ENCODE data around the gene FOXE3. TPM values are rescaled to one million over a fixed set of nuclear protein-coding genes. Genes with fewer than 3 reads are reported as not detected.
A peak's percentile ranks its signal among the peaks of the same experiment; 100 is the strongest.

Gene FOXE3
- total and polyA plus RNA-seq, 9 of the 15 experiments (the other 6 are each of a cell fraction or from before 2014, with no cell fraction given) = not detected

DNA sequence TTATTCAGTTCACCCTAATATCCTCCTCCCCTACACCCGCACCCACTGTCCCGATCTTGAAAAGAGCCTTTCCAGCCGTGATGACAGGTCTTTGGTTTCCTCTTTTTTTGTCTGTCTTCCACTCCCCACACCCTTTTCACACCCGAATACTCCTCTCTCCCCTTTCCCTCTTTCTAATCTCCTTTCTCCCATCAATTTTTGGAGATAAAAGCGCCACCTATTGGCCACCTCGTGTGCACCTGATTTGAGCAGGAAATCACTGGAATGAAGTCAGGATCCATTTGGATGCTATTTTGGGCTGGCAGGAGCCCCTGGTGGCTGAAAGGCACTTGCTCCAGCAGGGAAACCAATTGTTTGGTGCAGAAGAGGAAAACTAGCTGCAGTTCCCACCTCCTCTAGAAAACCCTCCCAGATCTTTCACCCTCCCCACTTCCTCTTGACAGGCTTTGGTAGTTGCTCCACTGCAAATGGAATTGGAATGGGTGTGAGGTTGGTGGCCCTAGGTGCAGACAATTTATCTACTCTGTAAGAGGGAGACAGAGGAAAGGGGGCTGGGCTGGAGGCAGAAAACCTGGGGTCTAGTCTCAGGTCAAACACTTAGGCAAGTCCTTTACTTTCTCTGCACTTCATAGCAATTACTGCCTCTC, 8.4 kb downstream of the FOXE3 start (continued):
- TF ChIP-seq RBM15 (IDR thresholded peaks at IDR 0.05; ENCODE audit: insufficient read depth, low read length) (no peak), TOE1 (IDR thresholded peaks at IDR 0.05; ENCODE audit: borderline replicate concordance) (peak; percentile 56; the same call in 1 of the 2 replicates), TOE1 (CRISPR knock-in tag; IDR thresholded peaks at IDR 0.05; ENCODE audit: borderline replicate concordance, low read depth) (no peak), RBFOX2 (IDR thresholded peaks at IDR 0.05; ENCODE audit: low read depth, low read length) (no peak), KDM1A (IDR thresholded peaks at IDR 0.05) (peak; percentile 48 to 53; a peak in 2 of 4 replicates), L3MBTL2 (IDR thresholded peaks at IDR 0.05) (no peak), YBX1 (IDR thresholded peaks at IDR 0.05) (no peak), RBM14 (IDR thresholded peaks at IDR 0.05; ENCODE audit: borderline replicate concordance, insufficient read depth, low read depth, low read length) (no peak), NR3C1 (CRISPR knock-in tag; IDR thresholded peaks at IDR 0.05) (no peak), BHLHE40 (IDR thresholded peaks at IDR 0.05; ENCODE audit: low read length) (no peak), ZNF324 (CRISPR knock-in tag; IDR thresholded peaks at IDR 0.05) (no peak), ZNF57 (CRISPR knock-in tag; IDR thresholded peaks at IDR 0.05) (no peak), MCM5 (IDR thresholded peaks at IDR 0.05; ENCODE audit: low read depth) (no peak), ATF1 (CRISPR knock-in tag; IDR thresholded peaks at IDR 0.05) (no peak), ATF1 (tag; IDR thresholded peaks at IDR 0.05) (no peak), ZNF384 (IDR thresholded peaks at IDR 0.05; ENCODE audit: low read depth, low read length) (no peak), POLR2H (tag; IDR thresholded peaks at IDR 0.05; ENCODE audit: low read depth) (no peak), CHCHD3 (CRISPR knock-in tag; IDR thresholded peaks at IDR 0.05) (no peak), EP400 (IDR thresholded peaks at IDR 0.05) (no peak), MCM7 (IDR thresholded peaks at IDR 0.05) (no peak), PHF21A (IDR thresholded peaks at IDR 0.05; ENCODE audit: borderline replicate concordance, low read depth) (0 out of 2 replicates have a peak, but pooled peaks have one; percentile 20), GATA2 (CRISPR knock-in tag; IDR thresholded peaks at IDR 0.05) (peak; percentile 79), SMAD4 (CRISPR knock-in tag; conservative IDR thresholded peaks at IDR 0.05) (no peak), SMARCE1 (IDR thresholded peaks at IDR 0.05) (peak; percentile 43; the same call in 1 of the 2 replicates), NRF1 (conservative IDR thresholded peaks at IDR 0.05 in 1 of 2, IDR thresholded peaks at IDR 0.05 in 1 of 2) (no peak), ZKSCAN3 (CRISPR knock-in tag; IDR thresholded peaks at IDR 0.05) (no peak), CC2D1A (IDR thresholded peaks at IDR 0.05) (peak; percentile 63; the same call in 1 of the 2 replicates)
- TF ChIP-seq, protein P1, sequence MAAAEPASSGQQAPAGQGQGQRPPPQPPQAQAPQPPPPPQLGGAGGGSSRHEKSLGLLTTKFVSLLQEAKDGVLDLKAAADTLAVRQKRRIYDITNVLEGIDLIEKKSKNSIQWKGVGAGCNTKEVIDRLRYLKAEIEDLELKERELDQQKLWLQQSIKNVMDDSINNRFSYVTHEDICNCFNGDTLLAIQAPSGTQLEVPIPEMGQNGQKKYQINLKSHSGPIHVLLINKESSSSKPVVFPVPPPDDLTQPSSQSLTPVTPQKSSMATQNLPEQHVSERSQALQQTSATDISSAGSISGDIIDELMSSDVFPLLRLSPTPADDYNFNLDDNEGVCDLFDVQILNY (CRISPR knock-in tag; IDR thresholded peaks at IDR 0.05) = no peak
- TF ChIP-seq, protein P2, sequence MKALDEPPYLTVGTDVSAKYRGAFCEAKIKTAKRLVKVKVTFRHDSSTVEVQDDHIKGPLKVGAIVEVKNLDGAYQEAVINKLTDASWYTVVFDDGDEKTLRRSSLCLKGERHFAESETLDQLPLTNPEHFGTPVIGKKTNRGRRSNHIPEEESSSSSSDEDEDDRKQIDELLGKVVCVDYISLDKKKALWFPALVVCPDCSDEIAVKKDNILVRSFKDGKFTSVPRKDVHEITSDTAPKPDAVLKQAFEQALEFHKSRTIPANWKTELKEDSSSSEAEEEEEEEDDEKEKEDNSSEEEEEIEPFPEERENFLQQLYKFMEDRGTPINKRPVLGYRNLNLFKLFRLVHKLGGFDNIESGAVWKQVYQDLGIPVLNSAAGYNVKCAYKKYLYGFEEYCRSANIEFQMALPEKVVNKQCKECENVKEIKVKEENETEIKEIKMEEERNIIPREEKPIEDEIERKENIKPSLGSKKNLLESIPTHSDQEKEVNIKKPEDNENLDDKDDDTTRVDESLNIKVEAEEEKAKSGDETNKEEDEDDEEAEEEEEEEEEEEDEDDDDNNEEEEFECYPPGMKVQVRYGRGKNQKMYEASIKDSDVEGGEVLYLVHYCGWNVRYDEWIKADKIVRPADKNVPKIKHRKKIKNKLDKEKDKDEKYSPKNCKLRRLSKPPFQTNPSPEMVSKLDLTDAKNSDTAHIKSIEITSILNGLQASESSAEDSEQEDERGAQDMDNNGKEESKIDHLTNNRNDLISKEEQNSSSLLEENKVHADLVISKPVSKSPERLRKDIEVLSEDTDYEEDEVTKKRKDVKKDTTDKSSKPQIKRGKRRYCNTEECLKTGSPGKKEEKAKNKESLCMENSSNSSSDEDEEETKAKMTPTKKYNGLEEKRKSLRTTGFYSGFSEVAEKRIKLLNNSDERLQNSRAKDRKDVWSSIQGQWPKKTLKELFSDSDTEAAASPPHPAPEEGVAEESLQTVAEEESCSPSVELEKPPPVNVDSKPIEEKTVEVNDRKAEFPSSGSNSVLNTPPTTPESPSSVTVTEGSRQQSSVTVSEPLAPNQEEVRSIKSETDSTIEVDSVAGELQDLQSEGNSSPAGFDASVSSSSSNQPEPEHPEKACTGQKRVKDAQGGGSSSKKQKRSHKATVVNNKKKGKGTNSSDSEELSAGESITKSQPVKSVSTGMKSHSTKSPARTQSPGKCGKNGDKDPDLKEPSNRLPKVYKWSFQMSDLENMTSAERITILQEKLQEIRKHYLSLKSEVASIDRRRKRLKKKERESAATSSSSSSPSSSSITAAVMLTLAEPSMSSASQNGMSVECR (CRISPR knock-in tag; IDR thresholded peaks at IDR 0.05) = no peak

Data from K562 (cell line).